Ishikawa (cell line): Measurements from ENCODE around the gene EGF.

ENCODE experiments used
- CEBPB ChIP-seq: IDR thresholded peaks from 2 replicates; pipeline ENCODE4 v1.6.1; 2012
- CREB1 ChIP-seq: IDR thresholded peaks from 2 replicates; pipeline ENCODE4 v1.6.1; 2012; ENCODE audit warnings: low read depth
- EGR1 ChIP-seq: IDR thresholded peaks from 2 replicates; pipeline ENCODE4 v1.6.1; 2012
- EP300 ChIP-seq: IDR thresholded peaks from 2 replicates; pipeline ENCODE4 v1.6.1; 2012; ENCODE audit warnings: borderline replicate concordance
- FOXM1 ChIP-seq: IDR thresholded peaks from 2 replicates; pipeline ENCODE4 v1.6.1; 2012; ENCODE audit warnings: low read depth, borderline replicate concordance
- MAX ChIP-seq: IDR thresholded peaks from 2 replicates; pipeline ENCODE4 v1.6.1; 2012
- NFIC ChIP-seq: IDR thresholded peaks from 2 replicates; pipeline ENCODE4 v1.6.1; 2012
- RAD21 ChIP-seq: IDR thresholded peaks from 2 replicates; pipeline ENCODE4 v1.6.1; 2012; ENCODE audit warnings: low read depth
- REST ChIP-seq: IDR thresholded peaks from 2 replicates; pipeline ENCODE4 v1.6.1; 2012; ENCODE audit warnings: low read depth, mild to moderate bottlenecking
- TAF1 ChIP-seq: IDR thresholded peaks from 2 replicates; pipeline ENCODE4 v1.6.1; 2012; ENCODE audit warnings: low read depth, mild to moderate bottlenecking
- TCF12 ChIP-seq: IDR thresholded peaks from 2 replicates; pipeline ENCODE4 v1.6.1; 2012; ENCODE audit warnings: low read depth
- USF1 ChIP-seq: IDR thresholded peaks from 2 replicates; pipeline ENCODE4 v1.6.1; 2012
- YY1 ChIP-seq: IDR thresholded peaks from 2 replicates; pipeline ENCODE4 v1.6.1; 2012; ENCODE audit warnings: low read depth
- ZBTB7A ChIP-seq: IDR thresholded peaks from 2 replicates; pipeline ENCODE4 v1.6.1; 2012; ENCODE audit warnings: low read depth

- no peak for TF ChIP-seq MAX
- no peak for TF ChIP-seq EP300
- no peak for TF ChIP-seq ZBTB7A
- no peak for TF ChIP-seq RAD21
- TF ChIP-seq YY1: no peak
- TF ChIP-seq TAF1: no peak
- no peak for TF ChIP-seq CEBPB
- TF ChIP-seq REST: no peak
- no peak for TF ChIP-seq FOXM1
- TF ChIP-seq CREB1: no peak
- no peak for TF ChIP-seq NFIC
- TF ChIP-seq USF1: no peak
- TF ChIP-seq TCF12: no peak
- no peak for TF ChIP-seq EGR1
These were observed 148.4 kb downstream of the EGF start for GRCh38 chr4:110061076-110061475.
